Measurements from ENCODE around the gene GLIPR2. TPM values are rescaled to one million over a fixed set of nuclear protein-coding genes. Genes with fewer than 3 reads are reported as not detected.

Gene GLIPR2
- total RNA-seq, 2 donors from 2014 or later, result 17.7 to 22.7 TPM

GRCh38 chr9:36109071-36109470 lies 27.5 kb upstream of the GLIPR2 start:
- no peaks in the 10 kb centered on the region for H3K36me3 Mint-ChIP-seq (ENCODE audit: insufficient read depth in 2 of 2)
- H3K9me3 Mint-ChIP-seq, result no peaks in the 10 kb centered on the region
- DNase-seq, result no peak
- no peak overlapping the region for H3K27ac Mint-ChIP-seq
- ATAC-seq (replicated peaks in 1 of 2), result no peak
- H3K4me1 Mint-ChIP-seq (ENCODE audit: low read depth), result peaks cover 16% of the 10 kb centered on the region
- H3K4me3 Mint-ChIP-seq, result no peak overlapping the region
- no peaks in the 10 kb centered on the region for H3K27me3 Mint-ChIP-seq (ENCODE audit: low read depth)

GRCh38 chr9:36110434-36110833 lies 26.1 kb upstream of the GLIPR2 start:
- no peak overlapping the region for H3K4me3 Mint-ChIP-seq
- ATAC-seq (replicated peaks in 1 of 2) (no peak), DNase-seq (no peak)
- no peaks in the 10 kb centered on the region for H3K27me3 Mint-ChIP-seq (ENCODE audit: low read depth)
- H3K27ac Mint-ChIP-seq, result no peak overlapping the region
- no peaks in the 10 kb centered on the region for H3K9me3 Mint-ChIP-seq
- H3K4me1 Mint-ChIP-seq (ENCODE audit: low read depth), result peaks cover 16% of the 10 kb centered on the region
- no peaks in the 10 kb centered on the region for H3K36me3 Mint-ChIP-seq (ENCODE audit: insufficient read depth in 2 of 2)

DNA sequence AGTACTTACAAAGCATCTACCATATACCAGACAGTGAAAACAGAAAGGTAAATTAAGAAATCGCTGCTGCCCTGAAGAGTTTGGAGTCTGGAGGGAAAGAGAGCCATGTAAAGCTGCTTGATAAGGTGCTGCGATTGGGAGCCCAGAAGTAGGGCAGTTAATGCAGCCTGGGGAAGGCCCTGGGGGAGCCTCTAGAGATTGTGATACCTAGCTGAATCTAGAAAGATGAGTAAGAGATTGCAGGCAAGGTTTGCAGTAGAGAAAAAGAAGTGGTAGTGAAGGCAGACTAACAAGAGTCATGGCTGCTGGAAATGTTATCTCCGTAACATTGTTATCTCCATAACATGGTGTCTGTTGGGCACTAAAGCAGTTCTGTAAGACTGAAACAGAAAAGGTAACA lies 24.0 kb upstream of the GLIPR2 start:
- DNase-seq (no peak), ATAC-seq (replicated peaks in 1 of 2) (peak; percentile 22 to 57)
- no peaks in the 10 kb centered on the region for H3K9me3 Mint-ChIP-seq
- no peaks in the 10 kb centered on the region for H3K27me3 Mint-ChIP-seq (ENCODE audit: low read depth)
- no peak overlapping the region for H3K27ac Mint-ChIP-seq
- H3K36me3 Mint-ChIP-seq (ENCODE audit: insufficient read depth in 2 of 2), result no peaks in the 10 kb centered on the region
- H3K4me3 Mint-ChIP-seq, result no peak overlapping the region
- peaks cover 23% of the 10 kb centered on the region for H3K4me1 Mint-ChIP-seq (ENCODE audit: low read depth)

DNA sequence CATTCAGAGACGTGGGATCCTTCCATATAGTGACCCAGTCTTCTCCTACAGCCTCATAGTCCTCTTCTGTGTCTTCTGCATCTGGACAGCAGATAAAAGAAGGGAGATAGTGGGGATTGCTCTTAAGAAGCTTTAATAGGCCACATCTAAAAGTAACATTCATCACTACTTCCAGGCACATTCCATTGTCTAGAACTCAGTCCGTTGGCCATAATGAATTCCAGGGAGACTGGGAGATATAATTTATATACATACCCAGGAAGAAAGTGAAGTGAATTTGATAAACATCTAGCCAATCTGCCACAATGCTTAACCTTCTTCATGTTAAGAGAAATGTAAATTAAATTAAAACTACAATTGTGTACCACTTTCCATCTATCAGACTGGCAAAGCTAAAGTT lies 22.5 kb upstream of the GLIPR2 start:
- DNase-seq, result no peak
- no peak overlapping the region for H3K4me3 Mint-ChIP-seq
- H3K4me1 Mint-ChIP-seq (ENCODE audit: low read depth), result peaks cover 14% of the 10 kb centered on the region
- no peaks in the 10 kb centered on the region for H3K36me3 Mint-ChIP-seq (ENCODE audit: insufficient read depth in 2 of 2)
- no peaks in the 10 kb centered on the region for H3K9me3 Mint-ChIP-seq
- no peak for ATAC-seq (replicated peaks in 1 of 2)
- H3K27ac Mint-ChIP-seq, result no peak overlapping the region
- no peaks in the 10 kb centered on the region for H3K27me3 Mint-ChIP-seq (ENCODE audit: low read depth)

DNA sequence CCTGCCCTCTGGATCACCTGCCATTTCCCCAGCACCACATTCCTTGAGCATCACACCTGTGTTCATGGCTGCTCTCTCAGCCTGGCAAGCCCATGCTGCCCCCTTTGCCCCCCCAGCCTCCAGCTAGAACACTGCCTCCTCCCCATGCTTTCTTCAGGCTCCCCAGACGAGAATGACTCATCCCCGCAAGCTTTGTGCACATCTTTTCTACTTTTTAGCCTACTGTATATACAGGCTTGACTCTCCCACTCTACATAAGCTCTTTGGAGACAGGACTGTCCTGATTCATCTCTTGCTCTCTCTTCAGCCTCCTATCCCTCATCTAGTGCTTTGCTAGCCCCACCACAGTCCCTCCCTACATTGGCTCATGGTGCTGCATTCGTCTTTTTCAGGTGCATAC lies 19.9 kb upstream of the GLIPR2 start:
- ATAC-seq (replicated peaks in 1 of 2) (peak in 1 of 2 donors; percentile 24), DNase-seq (no peak)
- H3K4me3 Mint-ChIP-seq, result no peak overlapping the region
- peaks cover 13% of the 10 kb centered on the region for H3K4me1 Mint-ChIP-seq (ENCODE audit: low read depth)
- no peaks in the 10 kb centered on the region for H3K9me3 Mint-ChIP-seq
- H3K27ac Mint-ChIP-seq, result no peak overlapping the region
- H3K36me3 Mint-ChIP-seq (ENCODE audit: insufficient read depth in 2 of 2), result no peaks in the 10 kb centered on the region
- no peaks in the 10 kb centered on the region for H3K27me3 Mint-ChIP-seq (ENCODE audit: low read depth)

GRCh38 chr9:36118201-36118600 lies 18.3 kb upstream of the GLIPR2 start:
- H3K4me1 Mint-ChIP-seq (ENCODE audit: low read depth), result peaks cover 7% of the 10 kb centered on the region
- DNase-seq, result no peak
- H3K27ac Mint-ChIP-seq, result no peak overlapping the region
- H3K27me3 Mint-ChIP-seq (ENCODE audit: low read depth), result no peaks in the 10 kb centered on the region
- no peaks in the 10 kb centered on the region for H3K9me3 Mint-ChIP-seq
- no peak for ATAC-seq (replicated peaks in 1 of 2)
- H3K4me3 Mint-ChIP-seq, result no peak overlapping the region
- no peaks in the 10 kb centered on the region for H3K36me3 Mint-ChIP-seq (ENCODE audit: insufficient read depth in 2 of 2)

DNA sequence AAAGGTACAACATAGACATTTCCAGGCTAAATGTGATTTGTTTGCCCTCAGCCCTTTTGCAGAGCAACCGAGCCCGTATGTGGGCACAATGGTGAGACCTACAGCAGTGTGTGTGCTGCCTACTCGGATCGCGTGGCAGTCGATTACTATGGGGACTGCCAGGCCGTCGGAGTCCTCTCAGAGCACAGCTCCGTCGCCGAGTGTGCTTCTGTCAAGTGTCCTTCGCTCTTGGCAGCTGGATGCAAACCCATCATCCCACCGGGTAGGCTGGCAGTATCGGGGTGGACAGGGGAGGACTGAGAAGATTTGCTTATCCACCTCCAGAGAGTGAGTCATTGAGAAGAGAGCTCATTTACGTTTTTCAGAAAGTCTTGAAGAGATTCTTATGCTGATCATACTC lies 17.8 kb upstream of the GLIPR2 start:
- DNase-seq (no peak), ATAC-seq (replicated peaks in 1 of 2) (no peak)
- no peak overlapping the region for H3K27ac Mint-ChIP-seq
- no peaks in the 10 kb centered on the region for H3K9me3 Mint-ChIP-seq
- peaks cover 7% of the 10 kb centered on the region for H3K4me1 Mint-ChIP-seq (ENCODE audit: low read depth)
- no peaks in the 10 kb centered on the region for H3K36me3 Mint-ChIP-seq (ENCODE audit: insufficient read depth in 2 of 2)
- H3K4me3 Mint-ChIP-seq, result no peak overlapping the region
- no peaks in the 10 kb centered on the region for H3K27me3 Mint-ChIP-seq (ENCODE audit: low read depth)

GRCh38 chr9:36119476-36119875 lies 17.1 kb upstream of the GLIPR2 start:
- no peak overlapping the region for H3K4me3 Mint-ChIP-seq
- H3K27ac Mint-ChIP-seq, result no peak overlapping the region
- H3K4me1 Mint-ChIP-seq (ENCODE audit: low read depth), result peaks cover 7% of the 10 kb centered on the region
- no peaks in the 10 kb centered on the region for H3K36me3 Mint-ChIP-seq (ENCODE audit: insufficient read depth in 2 of 2)
- H3K9me3 Mint-ChIP-seq, result no peaks in the 10 kb centered on the region
- no peaks in the 10 kb centered on the region for H3K27me3 Mint-ChIP-seq (ENCODE audit: low read depth)
- DNase-seq (no peak), ATAC-seq (replicated peaks in 1 of 2) (no peak)

GRCh38 chr9:36120705-36121104 lies 15.8 kb upstream of the GLIPR2 start:
- Mint-ChIP-seq H3K4me1 (ENCODE audit: low read depth) (peaks cover 16% of the 10 kb centered on the region), H3K36me3 (ENCODE audit: insufficient read depth in 2 of 2) (no peaks in the 10 kb centered on the region), H3K27ac (no peak overlapping the region), H3K9me3 (no peaks in the 10 kb centered on the region), H3K27me3 (ENCODE audit: low read depth) (no peaks in the 10 kb centered on the region), H3K4me3 (no peak overlapping the region)
- ATAC-seq (replicated peaks in 1 of 2), result no peak
- no peak for DNase-seq

DNA sequence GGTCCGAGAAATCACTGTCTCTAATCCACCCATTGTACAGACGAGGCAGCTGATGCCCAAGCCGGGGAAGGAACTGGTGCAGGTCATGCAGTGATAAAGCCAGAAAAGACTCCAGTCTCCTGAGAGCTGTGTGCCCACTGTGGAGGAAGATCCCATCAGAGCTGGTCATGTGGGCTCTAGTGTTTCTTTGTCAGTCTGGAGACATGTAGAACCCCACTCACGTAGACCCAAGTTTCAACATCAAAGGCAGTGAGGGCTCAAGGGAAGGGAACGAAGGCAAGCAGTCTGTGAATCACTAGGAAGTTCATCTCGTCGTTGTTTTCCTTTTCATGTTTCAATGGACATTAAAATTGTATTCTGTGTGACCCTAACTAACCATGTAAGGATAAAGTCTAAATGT lies 14.6 kb upstream of the GLIPR2 start:
- no peaks in the 10 kb centered on the region for H3K36me3 Mint-ChIP-seq (ENCODE audit: insufficient read depth in 2 of 2)
- DNase-seq (no peak), ATAC-seq (replicated peaks in 1 of 2) (no peak)
- no peaks in the 10 kb centered on the region for H3K27me3 Mint-ChIP-seq (ENCODE audit: low read depth)
- no peaks in the 10 kb centered on the region for H3K9me3 Mint-ChIP-seq
- H3K4me1 Mint-ChIP-seq (ENCODE audit: low read depth), result peaks cover 10% of the 10 kb centered on the region
- no peak overlapping the region for H3K27ac Mint-ChIP-seq
- no peak overlapping the region for H3K4me3 Mint-ChIP-seq

DNA sequence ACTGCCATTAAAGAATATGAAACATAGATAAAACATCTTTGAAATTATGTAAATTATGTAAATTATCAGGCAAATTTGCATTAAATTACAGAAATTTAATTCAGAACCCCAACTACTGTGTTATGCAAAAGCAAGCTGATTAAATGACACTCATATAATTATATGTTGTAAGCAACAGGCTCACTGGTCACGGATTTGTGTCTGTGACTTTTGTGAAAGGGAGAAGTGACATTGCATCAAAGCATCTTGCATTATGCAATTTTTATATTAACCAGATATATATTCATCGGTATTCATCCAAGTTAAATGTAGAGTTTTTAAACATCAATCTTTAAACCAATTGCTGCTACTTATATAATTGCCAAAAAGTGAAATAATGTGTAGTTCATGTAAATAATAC lies 13.0 kb upstream of the GLIPR2 start:
- no peak for DNase-seq
- Mint-ChIP-seq H3K4me1 (ENCODE audit: low read depth) (peaks cover 15% of the 10 kb centered on the region), H3K27ac (no peak overlapping the region), H3K27me3 (ENCODE audit: low read depth) (no peaks in the 10 kb centered on the region), H3K36me3 (ENCODE audit: insufficient read depth in 2 of 2) (no peaks in the 10 kb centered on the region), H3K4me3 (no peak overlapping the region), H3K9me3 (no peaks in the 10 kb centered on the region)
- no peak for ATAC-seq (replicated peaks in 1 of 2)

DNA sequence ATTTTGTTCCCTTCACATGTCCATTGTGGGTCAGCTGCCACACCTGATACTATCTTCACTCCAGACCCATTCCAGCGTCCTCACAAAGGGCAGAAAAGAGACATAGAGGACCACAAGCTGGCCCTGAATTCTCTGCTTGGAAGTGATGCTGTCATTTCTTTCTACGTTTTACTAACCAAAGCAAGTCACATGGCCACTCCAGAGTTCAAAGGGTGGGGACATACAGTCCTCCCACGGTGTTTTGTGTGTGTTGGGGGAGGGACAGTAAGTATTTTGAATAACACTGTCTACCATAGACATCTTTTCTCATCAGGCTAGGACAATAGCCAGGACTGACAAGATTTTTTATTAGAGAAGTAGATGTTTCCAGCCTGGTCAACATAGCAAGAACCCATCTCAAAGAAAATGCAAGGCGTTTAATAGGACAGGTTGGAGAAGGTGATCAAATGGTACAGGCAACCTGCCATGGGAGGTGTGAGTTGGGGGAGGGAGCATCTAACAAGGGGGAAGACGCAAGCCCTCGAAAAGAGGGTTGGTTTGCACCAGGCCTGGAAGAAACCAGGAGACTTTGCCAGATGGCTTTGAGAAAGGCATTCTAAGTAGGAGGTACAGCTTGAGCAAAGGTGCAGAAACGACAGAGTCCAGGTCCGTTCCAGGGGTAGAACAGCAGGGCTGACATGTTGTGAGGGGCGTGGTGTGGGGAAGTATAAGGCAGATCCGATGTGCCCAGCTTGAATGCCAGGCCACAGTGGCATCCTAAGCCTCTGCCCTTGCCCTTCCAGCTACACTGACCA lies 11.3 kb upstream of the GLIPR2 start:
- ATAC-seq (replicated peaks in 1 of 2), result peak; percentile 64 to 73
- no peak for DNase-seq
- peak overlapping the region; percentile 2 for H3K27ac Mint-ChIP-seq
- no peaks in the 10 kb centered on the region for H3K36me3 Mint-ChIP-seq (ENCODE audit: insufficient read depth in 2 of 2)
- no peaks in the 10 kb centered on the region for H3K9me3 Mint-ChIP-seq
- no peaks in the 10 kb centered on the region for H3K27me3 Mint-ChIP-seq (ENCODE audit: low read depth)
- no peak overlapping the region for H3K4me3 Mint-ChIP-seq
- H3K4me1 Mint-ChIP-seq (ENCODE audit: low read depth), result peaks cover 15% of the 10 kb centered on the region

- no peak for DNase-seq
- Mint-ChIP-seq H3K27me3 (ENCODE audit: low read depth) (no peaks in the 10 kb centered on the region), H3K36me3 (ENCODE audit: insufficient read depth in 2 of 2) (no peaks in the 10 kb centered on the region), H3K4me3 (no peak overlapping the region), H3K9me3 (no peaks in the 10 kb centered on the region), H3K27ac (no peak overlapping the region), H3K4me1 (ENCODE audit: low read depth) (peaks cover 15% of the 10 kb centered on the region)
- ATAC-seq (replicated peaks in 1 of 2), result no peak
Observed at GRCh38 chr9:36126016-36126730, 10.4 kb upstream of the GLIPR2 start.
